Measurements from ENCODE around the gene GPR34.

GRCh38 chrX:41686788-41687187 lies 2.0 kb upstream of the GPR34 start:
- no peak for TF ChIP-seq CTCF (IDR thresholded peaks at IDR 0.05)
- no peak for TF ChIP-seq POLR2A (IDR thresholded peaks at IDR 0.05)

Measured in body of pancreas (tissue), 4 donors.